PC-3 (cell line): ENCODE data around the gene TMEM79.

Source experiments
- CTCF ChIP-seq: fragments of 300-600 bp; sonication (generic); conservative IDR thresholded peaks from 2 replicates; pipeline ENCODE4 v1.5.1; 2017; ENCODE audit warnings: antibody characterized with exemption, low read depth, mild to moderate bottlenecking, low read length
- EZH2 ChIP-seq: fragments of 300-600 bp; sonication (generic); IDR thresholded peaks from one replicate; pipeline ENCODE4 v1.6.1; 2017; ENCODE audit warnings: antibody characterized with exemption, mild to moderate bottlenecking, low read length; ENCODE audit not compliant: unreplicated experiment
- EZH2phosphoT487 ChIP-seq: fragments of 300-600 bp; sonication (generic); IDR thresholded peaks from 2 replicates; pipeline ENCODE4 v1.6.1; 2018; ENCODE audit warnings: mild to moderate bottlenecking, antibody characterized with exemption, low read length, borderline replicate concordance

- no peak for TF ChIP-seq CTCF
- no peak for TF ChIP-seq EZH2phosphoT487
- TF ChIP-seq EZH2 = no peak
Measured at GRCh38 chr1:156305215-156305614, 21.1 kb downstream of the TMEM79 start.
